Adrenal gland (tissue), 5 donors: ENCODE results near the gene GRK1.

Experiments
- POLR2A ChIP-seq, 2 donors: fragments of 450-650 bp; IDR thresholded peaks; one replicate each; pipeline ENCODE4 v1.6.1; 2017; ENCODE audit warnings: antibody characterized with exemption in 2 of 2, mild to moderate bottlenecking in 2 of 2, moderate library complexity in 1 of 2
- TF ChIP-seq, protein P1 (sequence below), 6 experiments: fragments of 450-650 bp in 4 of 6; fragments of 200-600 bp in 2 of 6; sonication (generic) in 1 of 6; IDR thresholded peaks; 1 replicate in 5 of 6; 2 replicates in 1 of 6; pipeline versions ENCODE4 v1.5.1 to v1.8.0; 2016 to 2021; ENCODE audit warnings: antibody characterized with exemption in 6 of 6, mild to moderate bottlenecking in 2 of 6, moderate library complexity in 1 of 6
- donor health status: DM: no; HTN: no; CAD: no.

DNA sequence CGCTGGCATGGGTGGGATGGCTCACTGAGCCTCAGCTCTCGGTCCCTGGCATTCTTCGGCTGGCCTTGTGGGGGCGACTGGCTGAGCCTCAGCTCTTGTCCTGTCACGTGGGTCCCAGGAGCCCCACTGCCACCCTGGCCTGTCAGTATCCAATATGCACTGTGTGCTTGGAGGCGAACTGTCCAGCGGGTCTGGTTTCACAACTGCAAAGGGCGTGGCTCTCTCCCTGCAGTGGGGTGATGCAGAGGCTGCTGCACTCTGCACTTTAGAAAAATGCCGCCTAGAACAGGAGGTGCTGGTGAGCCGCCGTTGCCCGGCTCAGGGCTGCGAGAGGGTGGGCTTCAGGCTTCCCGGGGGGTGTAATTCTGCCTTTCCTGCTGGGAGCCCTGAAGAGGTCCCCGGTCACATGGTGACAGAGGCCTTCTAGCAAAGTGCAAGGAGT is 75.0 kb downstream of the GRK1 start:
- no peak for TF ChIP-seq POLR2A (IDR thresholded peaks at IDR 0.05)
- TF ChIP-seq, protein P1, sequence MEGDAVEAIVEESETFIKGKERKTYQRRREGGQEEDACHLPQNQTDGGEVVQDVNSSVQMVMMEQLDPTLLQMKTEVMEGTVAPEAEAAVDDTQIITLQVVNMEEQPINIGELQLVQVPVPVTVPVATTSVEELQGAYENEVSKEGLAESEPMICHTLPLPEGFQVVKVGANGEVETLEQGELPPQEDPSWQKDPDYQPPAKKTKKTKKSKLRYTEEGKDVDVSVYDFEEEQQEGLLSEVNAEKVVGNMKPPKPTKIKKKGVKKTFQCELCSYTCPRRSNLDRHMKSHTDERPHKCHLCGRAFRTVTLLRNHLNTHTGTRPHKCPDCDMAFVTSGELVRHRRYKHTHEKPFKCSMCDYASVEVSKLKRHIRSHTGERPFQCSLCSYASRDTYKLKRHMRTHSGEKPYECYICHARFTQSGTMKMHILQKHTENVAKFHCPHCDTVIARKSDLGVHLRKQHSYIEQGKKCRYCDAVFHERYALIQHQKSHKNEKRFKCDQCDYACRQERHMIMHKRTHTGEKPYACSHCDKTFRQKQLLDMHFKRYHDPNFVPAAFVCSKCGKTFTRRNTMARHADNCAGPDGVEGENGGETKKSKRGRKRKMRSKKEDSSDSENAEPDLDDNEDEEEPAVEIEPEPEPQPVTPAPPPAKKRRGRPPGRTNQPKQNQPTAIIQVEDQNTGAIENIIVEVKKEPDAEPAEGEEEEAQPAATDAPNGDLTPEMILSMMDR (IDR thresholded peaks at IDR 0.05): peak in 1 of 6 experiments; percentile 6
